NCI-H748 (cell line): ENCODE results near the gene VMP1.
"Not testable (repeated sequence)": the region's sequence is repeated elsewhere in the genome, so short reads cannot be mapped to it uniquely, and the experiment has no call there.

Experiments
- DNase-seq: peaks from one replicate; lab custom pipeline; 2025; ENCODE audit not compliant: unreplicated experiment; lab: John Stamatoyannopoulos, UW

The VMP1 gene

DNA sequence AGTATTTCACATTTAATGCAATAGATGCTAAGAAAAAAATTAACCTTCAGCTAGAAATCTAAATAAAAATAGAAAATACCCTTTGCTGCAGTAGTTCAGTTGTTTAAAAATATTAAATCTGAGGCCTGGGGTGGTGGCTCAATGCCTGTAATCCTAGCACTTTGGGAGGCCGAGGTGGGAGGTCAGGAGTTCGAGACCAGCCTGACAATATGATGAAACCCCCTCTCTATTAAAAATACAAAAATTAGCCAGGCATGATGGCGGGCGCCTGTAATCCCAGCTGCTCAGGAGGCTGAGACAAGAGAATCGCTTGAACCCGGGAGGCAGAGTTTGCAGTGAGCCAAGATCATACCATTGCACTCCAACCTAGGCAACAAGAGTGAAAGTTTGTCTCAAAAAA, 98.9 kb downstream of the VMP1 start:
- DNase-seq = not testable (repeated sequence)

DNA sequence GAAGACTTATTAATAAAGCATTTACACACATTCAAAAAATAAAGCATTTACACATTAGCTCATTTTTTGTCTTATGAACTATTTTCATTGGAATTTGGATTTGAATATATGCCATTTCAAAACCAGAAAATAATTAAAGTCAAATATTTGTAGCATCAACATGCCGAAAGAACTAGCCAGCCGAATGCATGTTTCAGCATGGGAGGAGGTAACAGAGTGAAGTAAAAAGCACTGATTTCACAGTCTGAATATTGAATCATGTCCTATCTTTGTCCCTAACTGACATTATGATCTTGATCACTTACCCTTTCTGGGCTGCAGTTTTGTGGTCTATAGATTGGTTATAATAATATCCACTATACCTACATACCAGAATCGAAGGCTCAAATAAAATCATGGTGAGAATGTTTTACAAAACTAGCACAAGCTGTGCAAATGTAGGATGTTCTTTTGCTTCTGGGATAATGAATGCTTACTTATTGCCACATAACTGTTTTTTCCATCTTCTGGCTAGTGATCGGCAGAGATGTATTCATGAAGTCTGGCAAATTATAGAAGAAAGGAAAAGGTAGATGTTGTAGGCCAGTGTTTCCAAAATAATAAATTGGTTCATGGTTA, 100.5 kb downstream of the VMP1 start:
- DNase-seq = no peak

DNA sequence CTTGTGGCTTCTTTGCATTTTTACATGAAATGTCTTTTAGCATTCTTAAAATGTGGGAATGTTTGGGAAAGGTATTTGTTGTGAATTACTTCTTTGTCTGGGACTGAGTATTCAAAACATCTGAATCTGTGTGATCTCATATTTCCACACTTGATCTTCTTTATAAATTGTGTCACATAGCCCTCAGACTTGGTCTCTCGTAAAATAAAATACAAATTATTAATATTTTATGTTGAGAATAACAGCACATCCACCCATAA, 103.4 kb downstream of the VMP1 start:
- DNase-seq = no peak

DNA sequence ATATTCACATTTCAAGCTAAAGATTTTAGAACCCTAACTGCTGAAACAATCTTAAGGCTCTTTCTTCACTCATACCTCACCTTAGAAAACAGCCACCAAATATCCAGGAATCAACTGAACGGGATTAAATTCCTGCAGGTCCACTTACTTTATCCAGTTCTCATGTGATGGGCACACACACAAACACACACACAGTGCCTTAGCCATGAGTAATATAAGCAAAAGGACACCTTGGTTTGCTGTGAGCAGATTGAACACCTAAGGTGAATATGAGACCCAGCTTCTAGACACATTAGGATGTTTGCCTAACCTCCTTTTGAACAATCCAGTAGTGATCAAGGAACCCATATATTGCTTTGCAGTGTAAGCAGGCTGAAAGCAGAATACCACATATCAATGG, 103.8 kb downstream of the VMP1 start:
- DNase-seq = no peak

DNA sequence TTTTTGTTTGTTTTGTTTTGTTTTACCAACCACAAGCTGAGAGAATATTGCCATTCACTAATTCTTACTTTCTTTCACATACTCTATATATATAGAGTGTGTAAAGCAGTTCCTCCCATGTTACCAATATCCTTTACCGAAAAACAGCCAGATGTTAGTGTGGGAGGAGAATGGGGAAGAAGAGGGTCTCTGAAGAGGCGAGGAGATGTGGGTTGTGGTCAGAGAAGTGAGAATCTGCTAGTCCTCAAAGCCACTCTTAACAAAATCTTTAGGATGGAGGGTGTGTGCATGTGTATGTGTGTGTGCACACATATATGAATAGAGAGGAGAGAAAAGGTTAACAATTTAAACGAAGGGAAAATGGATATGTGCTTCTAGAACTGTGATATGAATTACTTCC, 104.7 kb downstream of the VMP1 start:
- DNase-seq = no peak

DNA sequence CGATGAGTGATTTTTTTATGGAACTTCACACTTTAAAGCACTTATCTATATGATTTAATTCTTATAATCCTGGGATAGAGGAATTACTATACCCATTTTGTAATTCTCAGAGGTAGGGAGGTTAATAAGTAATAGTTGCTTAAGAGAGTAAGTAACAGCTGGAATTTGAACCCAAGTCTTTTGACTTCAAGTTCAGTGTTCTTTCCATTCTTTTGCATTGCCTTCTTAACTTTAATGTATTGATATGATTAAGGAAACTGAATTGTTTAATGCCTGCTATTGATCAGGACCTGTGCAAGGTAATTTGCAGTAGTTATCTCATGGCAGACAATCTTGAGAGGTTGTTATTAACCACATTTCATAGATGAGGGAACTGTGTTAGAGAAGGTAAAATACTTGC, 106.8 kb downstream of the VMP1 start:
- no peak for DNase-seq

DNA sequence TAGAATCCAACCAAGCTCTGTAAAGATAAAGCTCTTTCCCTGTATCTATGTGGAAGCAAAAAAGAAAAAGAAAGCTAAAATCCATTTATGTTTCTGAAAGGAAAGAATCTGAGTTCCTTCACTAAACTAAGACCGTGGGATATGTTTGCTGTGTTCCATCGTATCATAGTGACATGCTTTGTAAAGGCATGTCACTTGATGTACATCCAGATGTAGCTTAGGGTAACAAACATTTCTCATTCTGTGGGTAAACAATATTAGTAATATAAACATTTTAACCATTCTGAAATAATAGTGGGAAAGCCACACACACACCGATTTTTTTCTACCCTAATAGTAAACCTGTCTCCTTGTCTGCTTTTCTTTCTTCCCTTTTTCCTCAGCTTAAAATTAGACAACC, 107.2 kb downstream of the VMP1 start:
- DNase-seq = no peak

DNA sequence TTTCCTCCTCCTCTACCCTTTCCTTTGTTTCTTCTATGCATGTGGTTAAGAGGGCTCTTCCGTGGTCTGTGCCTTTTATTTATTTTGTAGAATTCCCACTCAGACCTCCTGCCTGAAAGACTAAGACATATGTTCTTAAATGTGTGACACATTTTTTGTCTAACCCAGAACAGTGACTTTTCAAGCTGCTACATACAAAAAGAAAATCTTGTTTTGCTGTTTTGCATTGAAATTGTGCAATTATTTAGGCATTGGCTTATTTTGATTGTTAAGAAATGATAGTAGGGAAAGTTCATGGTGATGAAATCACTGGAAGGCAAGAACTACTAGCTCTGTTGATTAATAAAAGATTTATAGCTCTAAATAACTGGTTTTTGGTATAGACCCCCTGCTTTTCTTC, 108.5 kb downstream of the VMP1 start:
- no peak for DNase-seq

DNA sequence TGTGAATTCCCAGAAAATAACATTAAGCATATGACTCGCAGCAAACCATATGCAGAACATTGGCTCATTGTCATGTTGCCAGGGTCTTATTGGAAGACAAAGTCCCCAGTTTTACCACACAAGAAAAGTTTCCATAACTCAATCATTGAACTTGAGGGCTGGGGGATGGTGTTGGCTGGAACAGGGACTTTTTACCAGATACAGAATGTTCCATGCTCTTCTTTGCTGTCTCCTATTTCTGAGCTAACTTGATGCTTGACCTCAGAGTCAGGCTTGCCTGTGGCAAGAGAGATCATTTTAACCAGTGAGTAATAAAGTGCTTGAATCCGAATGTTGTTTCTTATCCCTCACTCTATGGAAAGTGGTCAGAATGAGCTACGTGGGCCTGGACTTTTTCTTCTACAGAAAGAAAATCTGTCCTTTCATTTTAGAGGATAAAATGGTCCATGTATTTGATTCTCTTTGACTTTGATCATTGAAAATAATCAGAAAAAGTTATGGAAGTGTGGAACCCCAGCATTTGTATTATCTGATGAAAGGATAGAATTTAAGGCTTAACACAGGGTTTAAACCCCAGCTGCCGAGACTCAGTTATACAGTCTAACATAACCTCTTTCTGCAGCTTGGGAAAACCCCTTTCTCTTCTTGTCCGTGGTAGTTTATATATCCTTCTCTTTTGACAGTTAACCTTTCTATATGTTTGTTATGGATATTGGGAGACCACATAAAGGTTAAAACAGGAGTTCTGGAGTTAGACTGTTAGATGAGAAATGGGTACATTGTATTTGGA, 118.3 kb downstream of the VMP1 start:
- DNase-seq = no peak

DNA sequence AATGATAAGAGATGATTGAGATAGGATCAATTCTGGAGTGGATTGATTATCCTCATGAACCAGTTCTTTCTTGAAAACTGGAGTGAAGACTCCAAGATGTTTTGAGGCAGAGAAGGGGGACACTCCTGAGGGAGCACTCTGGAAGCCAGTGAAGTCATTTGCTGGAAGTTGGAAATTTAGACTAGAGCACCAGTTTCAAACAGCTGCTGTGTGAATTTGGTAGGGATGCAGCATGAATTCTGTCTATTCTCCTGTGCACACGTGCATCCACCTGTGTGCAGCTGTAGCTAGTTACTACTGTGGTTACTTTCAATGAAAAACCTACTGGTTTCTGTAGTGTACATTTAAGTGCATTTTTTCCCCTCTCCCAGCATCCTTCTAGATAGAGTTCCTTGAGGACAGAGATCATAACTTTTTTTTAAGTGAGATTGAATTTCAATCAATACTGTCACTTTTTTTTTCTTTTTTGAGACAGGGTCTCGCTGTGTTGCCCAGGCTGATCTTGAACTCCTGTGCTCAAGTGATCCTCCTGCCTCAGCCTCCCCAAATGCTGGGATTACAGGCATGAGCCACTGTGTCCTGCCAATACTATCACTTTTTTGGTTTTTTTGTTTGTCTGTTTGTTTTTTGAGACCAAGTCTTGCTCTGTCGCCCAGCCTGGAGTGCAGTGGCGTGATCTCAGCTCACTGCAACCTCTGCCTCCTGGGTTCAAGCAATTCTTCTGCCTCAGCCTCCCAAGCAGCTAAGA, 119.4 kb downstream of the VMP1 start:
- DNase-seq = no peak

DNA sequence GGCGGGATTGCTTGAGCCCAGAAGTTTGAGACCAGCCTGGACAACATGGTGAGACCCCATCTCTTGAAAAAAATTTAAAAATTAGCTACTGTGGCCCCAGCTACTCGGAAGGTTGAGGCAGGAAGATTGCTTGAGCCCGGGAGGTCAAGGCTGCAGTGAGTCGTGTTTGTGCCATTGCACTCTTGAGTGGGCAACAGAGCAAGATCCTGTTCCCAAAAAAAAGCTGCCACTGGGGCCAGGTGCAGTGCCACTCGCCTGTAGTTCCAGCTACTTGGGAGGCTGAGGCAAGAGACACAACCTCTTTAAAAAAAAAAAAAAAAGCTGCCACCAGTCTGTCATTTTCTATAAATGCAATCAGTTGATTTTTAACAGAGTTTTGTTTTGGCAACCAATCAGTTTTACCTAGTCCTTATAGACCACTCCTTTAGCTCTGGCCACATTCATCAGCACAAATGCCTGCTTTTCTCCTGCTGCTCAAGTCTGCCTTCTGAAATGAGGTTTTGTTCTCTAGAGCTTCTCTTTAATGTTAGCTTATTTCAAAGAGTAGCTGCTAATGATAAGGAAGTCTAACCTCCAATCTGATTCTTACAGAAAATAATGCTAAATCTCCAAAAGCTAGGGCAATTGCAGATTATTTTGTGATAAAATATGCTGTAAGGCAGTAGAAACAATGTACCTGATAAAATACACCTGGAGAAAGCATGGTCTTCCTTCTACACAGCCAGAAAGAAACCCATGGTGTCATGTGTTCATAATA, 120.4 kb downstream of the VMP1 start:
- no peak for DNase-seq

DNA sequence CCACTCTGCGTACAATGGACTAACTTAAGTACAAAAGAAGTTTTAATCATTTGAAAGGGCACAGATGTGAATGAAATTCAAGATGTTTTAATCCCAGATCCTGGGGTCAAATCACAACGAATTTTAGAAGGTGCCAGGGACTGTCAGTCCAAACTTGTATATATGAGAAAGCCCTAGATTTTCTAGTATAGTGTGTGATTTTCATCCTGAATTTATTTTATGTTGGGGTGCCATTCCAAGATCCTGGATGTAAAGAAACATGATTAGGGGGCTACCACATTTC, 121.0 kb downstream of the VMP1 start:
- no peak for DNase-seq

DNA sequence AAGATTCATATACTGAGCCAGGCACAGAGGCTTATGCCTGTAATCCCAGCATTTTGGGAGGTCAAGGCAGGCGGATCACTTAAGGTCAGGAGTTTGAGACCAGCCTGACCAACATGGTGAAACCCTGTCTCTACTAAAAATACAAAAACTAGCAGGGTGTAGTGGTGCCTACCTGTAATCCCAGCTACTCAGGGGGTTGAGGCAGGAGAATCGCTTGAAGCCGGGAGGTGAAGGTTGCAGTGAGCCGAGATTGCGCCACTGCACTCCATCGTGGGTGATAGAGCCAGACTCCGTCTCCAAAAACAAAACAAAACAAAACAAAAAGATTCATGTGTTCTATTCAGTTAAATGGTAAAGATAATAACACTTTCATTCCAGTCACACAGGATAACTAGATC, 121.4 kb downstream of the VMP1 start:
- DNase-seq = not testable (repeated sequence)

DNA sequence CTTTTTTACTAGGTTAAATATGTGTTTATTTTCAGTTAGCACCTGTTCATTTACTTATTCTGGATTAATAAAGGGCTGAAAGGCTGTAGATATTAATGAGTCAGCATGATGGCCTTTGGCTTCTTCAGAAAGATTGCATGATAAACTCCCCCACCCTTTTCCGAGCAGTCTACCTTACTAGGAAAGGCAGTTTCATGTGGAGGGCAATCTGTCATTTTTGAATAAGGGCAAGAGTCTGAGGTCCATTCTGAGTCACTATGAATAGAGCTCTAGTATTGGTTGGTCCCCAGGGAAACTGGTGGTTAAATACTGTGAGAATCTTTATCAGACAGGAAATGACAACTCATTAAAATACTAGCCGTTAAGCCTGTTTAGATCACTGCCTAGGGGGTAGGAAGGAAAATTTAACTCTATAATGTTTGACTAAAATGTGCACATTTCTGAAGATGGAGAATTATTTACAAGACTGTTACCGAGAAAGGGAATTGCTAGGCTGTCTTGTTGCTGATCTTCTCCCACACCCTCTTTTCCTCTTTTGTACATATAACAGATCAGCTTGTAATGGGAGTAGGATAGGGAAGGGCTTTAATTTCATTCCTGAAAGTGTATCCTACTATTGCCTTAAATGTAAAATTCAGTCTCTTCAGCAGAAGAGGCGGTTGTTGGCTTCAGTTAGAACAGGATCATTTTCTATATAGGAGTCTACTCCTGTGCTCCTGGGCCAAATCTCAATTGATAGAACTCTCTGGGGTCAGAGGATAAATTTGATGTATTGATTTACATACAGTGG, 122.0 kb downstream of the VMP1 start:
- DNase-seq = peak; percentile 87

DNA sequence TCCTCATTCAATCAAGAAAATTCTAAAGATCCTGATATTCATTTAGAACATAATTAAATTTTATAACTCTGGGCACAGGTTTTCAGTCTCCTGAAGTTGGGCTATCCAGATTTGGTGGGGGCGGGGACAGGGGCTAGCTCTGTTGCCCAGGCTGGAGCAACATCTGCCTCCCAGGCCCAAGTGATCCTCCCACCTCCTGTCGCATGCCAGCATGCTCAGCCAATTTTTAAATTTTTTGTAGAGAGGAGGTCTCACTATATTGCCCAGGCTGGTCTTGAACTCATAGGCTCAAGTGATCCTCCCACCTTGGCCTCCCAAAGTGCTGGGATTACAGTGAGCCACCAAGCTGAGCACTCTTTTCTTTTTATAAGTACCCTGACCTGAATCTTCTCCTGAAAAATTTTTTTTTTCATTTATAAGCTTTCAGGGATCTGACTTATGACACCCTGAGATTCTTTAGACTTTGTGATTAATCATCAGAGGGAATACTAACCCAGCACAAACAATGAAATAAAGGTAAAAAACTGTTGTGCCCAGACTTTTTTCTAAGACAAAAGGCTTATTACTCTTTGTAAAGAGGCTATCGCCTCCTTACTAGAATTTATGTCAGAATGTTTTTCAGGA, 122.7 kb downstream of the VMP1 start:
- no peak for DNase-seq

DNA sequence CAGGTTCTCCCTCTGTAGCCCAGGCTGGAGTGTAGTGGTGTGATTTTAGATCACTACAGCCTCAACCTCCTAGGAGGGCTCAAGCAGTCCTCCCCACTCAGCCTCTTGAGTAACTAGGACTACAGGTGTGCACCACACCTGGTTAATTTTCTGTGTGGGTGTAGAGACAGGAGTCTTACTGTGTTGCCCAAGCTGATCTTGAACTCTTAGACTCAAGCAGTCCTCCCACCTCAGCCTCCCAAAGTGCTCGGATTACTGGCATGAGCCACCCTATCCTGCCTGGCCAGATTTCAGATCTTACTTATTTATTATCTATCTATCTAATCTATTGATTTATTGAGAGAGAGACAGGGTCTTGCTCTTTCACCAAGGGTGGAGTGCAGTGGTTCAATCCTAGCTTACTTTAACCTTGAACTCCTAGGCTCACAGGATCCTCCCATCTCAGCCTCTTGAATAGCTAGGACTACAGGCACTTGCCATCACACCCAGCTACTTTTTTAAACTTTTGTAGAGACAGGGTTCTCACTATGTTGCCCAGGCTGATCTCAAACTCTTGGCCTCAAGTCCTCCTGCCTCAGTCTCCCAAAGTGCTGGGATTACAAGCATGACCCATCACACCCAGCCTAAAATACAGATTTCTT, 123.5 kb downstream of the VMP1 start:
- no peak for DNase-seq

DNA sequence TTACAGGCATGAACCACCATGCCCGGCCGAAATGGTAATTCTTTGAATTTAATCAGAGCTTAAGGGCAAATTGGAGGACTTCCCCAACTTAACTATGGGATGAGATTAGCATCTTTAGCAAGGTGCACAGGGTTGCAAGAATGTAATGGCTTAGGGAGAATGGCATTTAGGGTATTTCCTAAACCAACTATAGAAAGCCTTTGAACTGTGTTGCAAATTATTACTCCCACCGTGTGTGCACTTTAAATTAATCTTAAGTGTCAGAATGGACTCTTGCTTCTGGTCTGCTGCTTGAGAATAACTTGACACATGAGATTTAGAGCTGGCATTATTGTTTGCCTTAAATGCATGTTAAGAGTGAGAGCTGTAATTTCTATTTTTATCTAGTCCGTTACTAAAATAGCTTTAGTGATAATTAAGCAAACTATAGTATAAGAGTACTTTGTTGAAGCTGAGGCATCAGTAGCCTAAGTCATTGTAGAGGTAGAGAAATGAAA, 125.5 kb downstream of the VMP1 start:
- no peak for DNase-seq

DNA sequence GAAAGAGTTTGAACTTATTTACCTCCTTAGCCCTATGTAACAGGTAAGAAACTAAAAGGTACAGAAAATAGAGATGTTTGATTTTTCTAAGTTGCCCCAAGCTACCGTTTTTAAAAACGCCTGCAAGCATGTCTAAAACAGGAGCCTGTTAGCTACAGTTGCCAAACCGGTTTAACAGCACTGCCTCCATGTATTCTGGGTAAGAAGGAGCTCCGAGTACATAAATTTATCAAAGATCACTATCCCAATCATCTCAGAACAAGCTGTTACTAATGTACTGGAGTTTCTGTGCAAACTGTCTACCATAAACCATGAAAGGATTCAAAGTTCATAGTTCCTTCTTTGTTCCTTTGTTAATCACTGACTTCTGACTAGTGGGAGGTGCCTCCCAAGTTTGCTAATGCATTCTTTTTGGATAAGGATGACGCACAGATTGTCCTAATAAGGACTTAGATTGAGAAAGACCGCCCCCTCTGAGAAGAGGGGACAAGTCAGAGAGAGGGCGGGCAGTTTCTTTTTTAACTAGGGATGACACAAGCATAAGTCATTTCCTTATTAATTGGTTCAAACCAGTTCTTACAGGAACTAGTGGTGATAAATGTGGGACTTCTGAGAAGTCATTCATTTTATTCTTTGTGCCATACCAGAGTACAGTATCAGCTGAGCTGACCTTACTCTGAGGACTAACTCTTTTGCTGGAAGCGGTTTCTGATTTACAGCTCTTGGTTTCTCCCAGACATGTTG, 130.0 kb downstream of the VMP1 start:
- peak; percentile 97 for DNase-seq
